Measurements from ENCODE around the gene FBXL17. TPM values are rescaled to one million over a fixed set of nuclear protein-coding genes. Genes with fewer than 3 reads are reported as not detected.

FBXL17 gene
- total RNA-seq, 4 donors from 2014 or later: 16.1 to 31.8 (median 18.8) TPM

DNA sequence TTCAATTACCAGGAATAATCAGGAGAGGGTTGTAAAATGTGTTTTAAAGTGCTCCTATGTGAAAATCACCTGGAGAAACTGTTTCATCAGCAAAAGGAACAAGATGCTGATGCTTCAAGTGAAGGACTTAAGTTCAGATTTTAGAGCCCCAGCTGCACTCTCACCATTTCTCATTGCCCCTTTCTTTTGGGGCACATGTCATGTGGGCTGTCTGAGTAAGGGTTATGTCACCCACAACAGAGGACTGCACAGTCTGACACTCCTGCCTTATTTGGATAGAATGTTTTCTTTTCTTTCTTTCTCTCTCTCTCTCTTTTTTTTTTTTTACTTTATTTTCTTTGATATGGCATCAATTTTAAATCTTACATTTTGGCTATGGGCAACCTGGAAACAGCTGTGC is 507.1 kb downstream of the FBXL17 start:
- no peak for DNase-seq (ENCODE audit: low spot score in 2 of 2)
- H3K4me3 ChIP-seq (ENCODE audit: low read depth, poor library complexity, severe bottlenecking): no peak overlapping the region
- TF ChIP-seq POLR2A (IDR thresholded peaks at IDR 0.05): no peak
- TF ChIP-seq, protein P1, sequence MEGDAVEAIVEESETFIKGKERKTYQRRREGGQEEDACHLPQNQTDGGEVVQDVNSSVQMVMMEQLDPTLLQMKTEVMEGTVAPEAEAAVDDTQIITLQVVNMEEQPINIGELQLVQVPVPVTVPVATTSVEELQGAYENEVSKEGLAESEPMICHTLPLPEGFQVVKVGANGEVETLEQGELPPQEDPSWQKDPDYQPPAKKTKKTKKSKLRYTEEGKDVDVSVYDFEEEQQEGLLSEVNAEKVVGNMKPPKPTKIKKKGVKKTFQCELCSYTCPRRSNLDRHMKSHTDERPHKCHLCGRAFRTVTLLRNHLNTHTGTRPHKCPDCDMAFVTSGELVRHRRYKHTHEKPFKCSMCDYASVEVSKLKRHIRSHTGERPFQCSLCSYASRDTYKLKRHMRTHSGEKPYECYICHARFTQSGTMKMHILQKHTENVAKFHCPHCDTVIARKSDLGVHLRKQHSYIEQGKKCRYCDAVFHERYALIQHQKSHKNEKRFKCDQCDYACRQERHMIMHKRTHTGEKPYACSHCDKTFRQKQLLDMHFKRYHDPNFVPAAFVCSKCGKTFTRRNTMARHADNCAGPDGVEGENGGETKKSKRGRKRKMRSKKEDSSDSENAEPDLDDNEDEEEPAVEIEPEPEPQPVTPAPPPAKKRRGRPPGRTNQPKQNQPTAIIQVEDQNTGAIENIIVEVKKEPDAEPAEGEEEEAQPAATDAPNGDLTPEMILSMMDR (IDR thresholded peaks at IDR 0.05): no peak
- intact Hi-C loops (cut with DNase I; ENCODE audit: low total_unique reads): no loop called here

DNA sequence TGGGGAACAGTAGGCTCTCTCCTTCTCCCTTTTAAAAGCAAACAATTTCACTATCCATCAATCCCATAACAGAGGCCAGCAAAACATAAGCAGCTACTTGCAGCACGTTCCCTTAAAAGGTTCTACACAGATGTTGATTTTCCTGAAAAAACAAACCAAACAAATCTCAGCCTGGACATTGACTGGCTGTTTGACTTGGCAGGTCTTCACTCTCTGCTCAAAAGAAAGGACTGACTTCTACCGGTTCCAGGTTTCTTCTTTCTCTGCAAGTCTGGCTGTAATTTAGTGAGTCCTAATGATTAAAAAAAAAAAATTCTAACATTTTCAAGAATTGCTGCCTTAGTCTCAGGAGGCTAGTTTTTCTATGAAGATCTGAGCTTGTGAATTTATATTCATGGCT is 508.0 kb downstream of the FBXL17 start:
- intact Hi-C loops (cut with DNase I; ENCODE audit: low total_unique reads): no loop called here
- H3K4me3 ChIP-seq (ENCODE audit: low read depth, poor library complexity, severe bottlenecking): no peak overlapping the region
- WGBS, 2 donors: 58 to 61% methylated on average over 2 of the region's 2 CpGs
- TF ChIP-seq, protein P1 (IDR thresholded peaks at IDR 0.05): no peak
- no peak for TF ChIP-seq POLR2A (IDR thresholded peaks at IDR 0.05)
- DNase-seq (ENCODE audit: low spot score in 2 of 2): no peak

DNA sequence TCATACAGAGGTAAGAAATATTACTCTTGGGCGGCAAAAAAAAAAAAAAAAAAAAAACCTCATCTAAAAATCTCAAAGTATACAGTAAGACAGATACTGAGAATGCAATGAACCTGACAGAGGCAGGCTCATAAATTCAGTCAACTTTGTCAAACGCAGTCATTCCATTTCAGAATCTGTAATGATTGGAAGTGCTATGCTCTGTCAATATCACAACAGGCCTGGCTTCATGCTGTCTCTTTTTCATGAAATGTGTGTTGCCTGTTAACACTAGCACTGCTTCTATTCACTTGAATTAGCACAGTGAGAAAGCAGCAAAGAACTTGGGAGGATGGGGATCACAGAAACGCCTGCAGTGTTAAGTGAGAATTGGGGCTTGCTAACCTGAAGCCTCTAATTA is 510.9 kb downstream of the FBXL17 start:
- H3K4me3 ChIP-seq (ENCODE audit: low read depth, poor library complexity, severe bottlenecking): no peak overlapping the region
- no peak for DNase-seq (ENCODE audit: low spot score in 2 of 2)
- intact Hi-C loops (cut with DNase I; ENCODE audit: low total_unique reads): no loop called here
- TF ChIP-seq, protein P1 (IDR thresholded peaks at IDR 0.05): no peak
- no peak for TF ChIP-seq POLR2A (IDR thresholded peaks at IDR 0.05)
- WGBS, 2 donors: 88 to 96% methylated on average over 3 of the region's 3 CpGs

DNA sequence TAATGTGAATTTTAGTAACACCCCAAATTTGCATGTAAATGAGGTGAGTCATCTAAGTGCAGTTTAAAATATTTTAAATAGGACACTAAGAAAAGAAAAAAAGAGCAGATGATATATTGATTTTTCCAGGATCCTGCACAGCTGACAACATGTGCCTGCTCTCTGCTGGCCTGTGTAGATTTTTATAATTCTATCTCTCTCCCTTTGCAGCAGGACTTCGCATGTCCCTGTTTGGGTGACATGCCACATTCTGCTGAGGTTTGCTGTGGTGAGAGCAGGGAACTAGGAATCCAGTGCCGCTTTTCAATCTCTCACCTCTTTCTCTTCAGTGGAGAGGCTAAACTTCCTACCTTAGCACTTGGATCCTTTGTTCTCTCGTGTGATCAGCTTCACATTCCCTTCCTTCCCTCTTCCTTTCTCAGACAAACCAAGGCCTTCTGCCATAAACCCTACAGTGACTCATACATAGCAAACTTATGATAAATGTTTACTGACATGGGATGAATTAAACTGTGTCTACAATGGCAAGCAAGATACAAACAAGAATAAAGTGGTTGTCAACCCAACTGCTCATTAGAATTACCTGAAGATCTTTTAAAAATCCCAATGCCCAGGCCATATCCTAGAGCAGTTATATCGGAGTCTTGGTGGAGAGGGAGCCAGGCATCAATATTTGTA is 512.3 kb downstream of the FBXL17 start:
- 77 to 78% methylated on average over 4 of the region's 4 CpGs for WGBS, 2 donors
- TF ChIP-seq, protein P1 (IDR thresholded peaks at IDR 0.05): no peak
- TF ChIP-seq POLR2A (IDR thresholded peaks at IDR 0.05): no peak
- intact Hi-C loops (cut with DNase I; ENCODE audit: low total_unique reads): no loop called here
- no peak for DNase-seq (ENCODE audit: low spot score in 2 of 2)
- no peak overlapping the region for H3K4me3 ChIP-seq (ENCODE audit: low read depth, poor library complexity, severe bottlenecking)

DNA sequence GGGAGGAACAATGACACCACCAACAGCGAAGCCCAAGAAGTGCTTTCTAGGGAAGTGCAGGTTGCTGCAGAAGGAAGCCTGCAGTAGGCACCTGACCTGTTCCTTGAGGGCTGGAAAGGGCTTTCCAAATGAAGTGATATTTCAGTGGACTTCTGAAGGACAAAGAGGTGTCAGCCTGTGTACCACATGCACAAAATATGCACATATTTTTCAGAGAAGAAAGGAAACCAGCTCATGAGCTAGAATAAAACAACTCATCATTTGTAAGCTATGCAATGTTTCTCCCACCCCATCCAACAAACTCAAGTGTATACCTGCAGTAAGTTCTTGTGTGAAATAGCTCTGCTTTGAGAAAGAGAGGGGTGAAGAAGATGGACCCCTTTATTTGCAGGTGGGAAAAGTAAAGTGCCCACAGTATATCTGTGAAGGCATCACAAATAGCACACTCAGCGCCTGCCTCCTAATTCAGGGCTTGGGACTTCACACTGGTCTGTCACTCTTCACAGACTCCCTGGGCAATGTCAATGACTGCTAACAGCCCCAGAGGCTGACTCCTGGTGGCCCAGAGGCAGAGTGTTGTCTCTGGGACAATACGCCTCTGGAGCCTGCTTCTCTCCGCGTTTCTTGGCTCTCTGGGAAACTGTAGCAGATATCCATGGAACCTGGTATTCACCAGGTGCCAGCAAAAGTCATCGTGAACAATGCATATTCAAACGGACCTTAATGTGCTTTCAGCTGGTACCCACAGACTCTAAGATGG is 513.1 kb downstream of the FBXL17 start:
- WGBS, 2 donors: 91 to 92% methylated on average over 7 of the region's 7 CpGs
- no peak for DNase-seq (ENCODE audit: low spot score in 2 of 2)
- TF ChIP-seq, protein P1 (IDR thresholded peaks at IDR 0.05): no peak
- no peak for TF ChIP-seq POLR2A (IDR thresholded peaks at IDR 0.05)
- H3K4me3 ChIP-seq (ENCODE audit: low read depth, poor library complexity, severe bottlenecking): no peak overlapping the region
- intact Hi-C loops (cut with DNase I; ENCODE audit: low total_unique reads): no loop called here
